HG02885 (cell line): Measurements from ENCODE around the gene GAL.

ENCODE experiments used
- ATAC-seq: cut with Tn5 transposase; IDR thresholded peaks from one replicate; pipeline ENCODE4 v1.9.1; 2021; ENCODE audit warnings: mild to moderate bottlenecking; ENCODE audit not compliant: unreplicated experiment, poor library complexity

GAL gene

DNA sequence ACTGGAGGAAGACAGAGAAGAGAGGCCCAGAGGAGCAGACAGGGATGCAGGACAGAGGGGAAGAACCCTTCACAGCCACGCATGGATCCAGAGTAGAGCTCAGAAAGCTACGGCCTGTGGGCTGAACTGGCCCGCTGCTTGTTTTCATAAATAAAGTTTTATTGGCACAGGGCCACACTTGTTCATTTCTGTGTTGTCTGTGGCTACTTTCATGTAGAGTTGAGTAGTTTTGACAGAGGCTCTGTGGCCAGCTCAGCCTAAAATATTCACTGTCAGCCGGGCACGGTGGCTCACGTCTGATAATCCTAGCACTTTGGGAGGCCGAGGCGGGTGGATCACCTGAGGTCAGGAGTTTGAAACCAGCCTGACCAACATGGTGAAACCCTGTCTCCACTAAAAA lies 26.2 kb upstream of the GAL start:
- no peak for ATAC-seq

- no peak for ATAC-seq
Observed at GRCh38 chr11:68658661-68659060, 25.7 kb upstream of the GAL start.

DNA sequence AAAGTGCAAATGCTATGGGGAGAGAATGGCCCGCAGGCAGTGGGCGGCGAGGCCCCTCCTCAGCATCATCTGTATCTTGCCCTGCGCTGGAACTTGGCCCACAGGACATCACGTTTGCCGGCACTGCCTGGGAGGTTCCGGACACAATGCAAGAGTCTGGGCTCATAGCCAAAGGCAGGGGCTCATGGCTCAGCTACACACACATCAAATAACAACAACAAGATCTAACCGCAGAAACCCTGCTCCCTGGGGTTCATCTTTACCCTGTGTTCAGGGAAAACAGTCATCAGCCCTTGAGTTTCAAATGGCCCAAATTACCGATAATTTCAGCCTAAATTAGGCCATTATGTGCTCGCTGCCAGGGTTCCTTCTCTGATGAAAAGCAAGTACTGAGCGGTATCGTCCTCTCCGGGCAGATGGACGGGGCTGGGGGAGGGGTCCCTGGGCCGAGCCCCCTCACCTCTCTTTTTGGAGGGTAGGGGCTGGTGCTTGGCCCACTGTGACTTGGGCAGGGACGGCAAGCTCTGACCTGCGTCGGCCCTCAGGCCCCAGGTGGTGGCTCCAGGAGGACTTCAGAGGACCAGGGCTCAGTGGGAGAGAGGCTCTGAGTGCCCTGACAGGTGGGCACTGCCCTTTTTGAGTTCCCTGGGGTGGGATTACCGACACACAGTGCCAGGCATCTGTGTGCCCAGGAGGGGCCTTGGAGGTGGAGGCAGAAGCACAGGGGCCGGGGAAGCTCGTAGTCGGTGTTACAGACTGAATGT lies 25.0 kb upstream of the GAL start:
- ATAC-seq: no peak

DNA sequence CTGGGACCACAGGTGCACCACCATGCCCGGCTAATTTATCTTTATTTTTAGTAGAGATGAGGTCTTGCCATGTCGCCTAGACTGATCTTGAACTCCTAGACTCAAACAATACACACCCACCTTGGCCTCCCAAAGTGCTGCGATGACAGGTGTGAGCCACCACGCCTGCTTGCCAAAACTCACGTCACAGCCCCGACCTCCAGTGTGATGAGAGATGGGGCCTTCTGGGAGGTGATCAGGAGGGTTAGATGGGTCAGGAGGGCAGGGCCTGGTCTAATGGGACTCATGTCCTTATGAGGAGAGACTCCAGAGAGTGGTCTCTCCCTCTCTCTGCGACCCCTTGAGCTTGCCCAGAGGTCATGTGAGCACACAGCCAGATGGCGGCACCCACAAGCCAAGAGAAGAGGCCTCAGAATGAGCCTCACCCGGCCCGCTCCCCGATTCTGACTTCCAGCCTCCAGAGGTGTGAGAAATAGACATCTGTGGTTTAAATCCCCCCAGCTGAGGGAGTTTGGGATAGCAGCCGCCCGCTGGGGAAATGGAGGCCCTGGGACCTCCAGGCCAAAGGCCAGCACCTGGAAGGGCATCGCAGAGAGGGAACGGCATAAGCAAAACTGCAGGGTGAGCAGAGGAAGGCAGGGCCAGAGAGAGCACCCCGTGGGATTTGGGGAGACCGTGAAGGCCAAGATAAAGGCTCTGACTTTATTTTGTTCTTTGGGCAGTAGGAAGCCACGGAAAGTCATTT lies 24.1 kb upstream of the GAL start:
- ATAC-seq: no peak

- no peak for ATAC-seq
Observed at GRCh38 chr11:68661014-68661413, 23.3 kb upstream of the GAL start.

GRCh38 chr11:68661697-68662603 lies 22.4 kb upstream of the GAL start:
- no peak for ATAC-seq

DNA sequence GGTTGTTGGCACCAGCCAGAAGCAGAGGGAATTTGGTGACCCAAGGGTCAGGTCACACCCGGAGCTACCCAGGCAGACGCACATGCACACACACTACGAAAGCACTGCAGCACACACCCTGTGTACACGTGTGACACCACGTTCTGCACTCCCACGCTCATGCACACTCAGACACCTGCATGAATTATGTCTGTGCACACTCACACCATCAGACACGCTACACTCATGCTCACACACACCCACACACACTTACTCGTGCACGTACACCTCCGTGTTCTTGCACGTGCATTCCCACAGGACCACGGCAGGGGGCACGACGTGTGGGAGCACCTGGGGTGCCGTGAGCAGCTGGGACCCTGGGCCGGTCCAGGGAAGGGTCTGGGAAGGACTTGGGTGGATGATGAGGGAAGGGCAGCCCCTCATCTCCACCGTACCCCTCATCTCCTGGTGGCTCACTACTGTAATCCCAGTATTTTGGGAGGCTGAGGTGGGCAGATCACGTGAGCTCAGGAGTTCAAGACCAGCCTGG lies 20.8 kb upstream of the GAL start:
- no peak for ATAC-seq

- no peak for ATAC-seq
Observed at GRCh38 chr11:68664141-68664540, 20.2 kb upstream of the GAL start.

- no peak for ATAC-seq
Observed at GRCh38 chr11:68664906-68665305, 19.4 kb upstream of the GAL start.

DNA sequence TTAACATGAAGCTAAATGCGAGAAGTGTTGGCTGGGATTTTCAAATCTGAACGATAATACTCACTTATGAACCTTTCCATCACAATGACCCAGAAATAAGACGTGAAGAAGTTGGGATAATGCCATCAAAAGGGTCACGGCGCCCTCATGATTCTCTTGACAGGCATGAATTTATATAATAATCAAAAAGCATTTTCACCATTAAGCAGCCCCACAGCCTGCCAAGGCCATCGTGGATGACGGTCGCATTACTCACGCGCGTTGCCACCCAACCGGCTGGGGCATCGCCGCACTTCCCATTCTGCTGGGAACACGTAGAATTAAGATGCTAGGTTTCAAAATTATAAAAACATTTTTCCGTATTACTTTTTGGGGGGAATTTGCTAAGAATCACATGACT lies 18.9 kb upstream of the GAL start:
- no peak for ATAC-seq

- no peak for ATAC-seq
Observed at GRCh38 chr11:68666849-68667248, 17.5 kb upstream of the GAL start.

DNA sequence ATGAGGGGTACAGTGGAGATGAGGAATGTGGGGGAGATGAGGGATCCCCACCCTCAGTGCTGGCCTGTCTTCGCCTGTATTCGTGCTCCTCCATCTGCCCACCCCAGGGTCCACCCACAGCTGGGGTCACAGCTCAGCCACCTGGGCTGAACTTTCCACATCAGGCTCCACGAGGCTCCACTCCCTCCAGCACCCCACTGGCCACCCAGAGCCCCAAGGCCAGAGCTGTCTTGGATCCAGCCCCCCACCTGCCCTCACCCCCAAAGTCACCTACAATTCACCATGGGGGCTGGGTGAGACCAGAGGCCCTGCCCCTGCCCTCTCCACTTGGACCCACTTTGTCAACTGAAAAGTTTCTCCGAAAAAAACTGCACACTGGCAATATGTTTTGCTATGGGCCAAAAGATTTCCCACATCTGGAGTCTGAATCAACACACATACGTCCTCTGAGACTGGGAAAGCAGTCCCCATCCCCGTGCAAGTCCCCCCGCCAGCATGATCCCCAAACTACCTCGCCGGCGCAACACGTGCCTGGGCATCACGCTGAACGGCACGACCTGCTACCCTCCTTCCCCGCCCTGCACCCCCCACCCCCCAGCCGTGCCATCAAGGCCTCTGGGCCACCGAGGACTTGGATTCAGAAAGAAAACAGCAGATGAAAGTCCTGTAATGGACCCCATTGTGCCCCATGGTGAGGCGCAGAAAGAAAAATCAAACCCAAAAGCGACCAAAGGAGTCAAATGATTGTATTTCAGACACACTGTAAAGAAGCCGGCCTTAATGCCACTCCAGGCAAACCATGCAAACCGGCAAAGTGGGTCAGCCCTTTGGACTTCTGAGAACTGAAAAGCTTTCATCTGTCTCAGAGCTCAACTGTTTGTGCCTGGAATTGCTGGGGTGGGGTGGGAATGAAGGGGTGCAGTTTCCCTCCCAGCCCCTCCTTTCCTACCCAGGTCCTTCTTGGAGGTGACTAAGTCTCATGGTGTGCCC lies 16.5 kb upstream of the GAL start:
- ATAC-seq: no peak

GRCh38 chr11:68669301-68670090 lies 14.8 kb upstream of the GAL start:
- no peak for ATAC-seq

DNA sequence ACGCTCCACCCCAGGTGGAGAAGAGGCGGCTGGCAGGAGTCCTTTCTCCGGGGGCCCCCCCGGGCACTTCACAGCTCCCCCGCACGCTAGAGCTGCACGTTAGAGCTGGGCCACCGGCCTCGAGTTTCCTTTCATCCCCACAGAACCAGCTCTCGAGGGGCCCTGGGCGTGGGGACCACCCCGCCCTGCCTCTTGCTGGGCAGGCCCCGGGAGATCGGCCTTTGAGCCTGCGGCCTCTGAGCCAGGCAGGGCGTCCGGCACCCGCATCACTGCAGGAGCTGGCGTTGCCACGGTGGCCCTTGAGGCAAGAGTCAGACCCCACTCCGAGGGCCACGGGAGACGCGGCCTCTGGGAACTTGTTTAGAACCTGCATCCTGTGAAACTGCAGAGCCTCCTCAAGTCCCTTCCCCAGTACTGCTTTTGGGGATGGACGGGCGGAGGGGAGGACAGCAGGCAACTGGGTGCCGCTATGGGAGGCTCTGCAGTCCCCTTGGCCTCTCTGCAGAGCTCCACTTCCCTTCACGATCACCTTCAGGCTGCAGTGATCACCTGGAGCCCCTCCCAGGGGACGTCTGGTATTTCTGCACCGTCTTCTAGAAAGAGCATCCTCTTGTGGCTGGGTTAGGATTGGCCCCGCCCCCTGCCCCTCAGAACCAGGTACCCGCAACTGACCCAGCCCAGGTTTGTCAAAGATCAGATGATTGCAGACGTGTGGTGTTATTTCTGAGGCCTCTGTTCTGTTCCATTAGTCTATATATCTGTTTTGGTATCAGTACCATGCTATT lies 13.9 kb upstream of the GAL start:
- ATAC-seq: no peak

DNA sequence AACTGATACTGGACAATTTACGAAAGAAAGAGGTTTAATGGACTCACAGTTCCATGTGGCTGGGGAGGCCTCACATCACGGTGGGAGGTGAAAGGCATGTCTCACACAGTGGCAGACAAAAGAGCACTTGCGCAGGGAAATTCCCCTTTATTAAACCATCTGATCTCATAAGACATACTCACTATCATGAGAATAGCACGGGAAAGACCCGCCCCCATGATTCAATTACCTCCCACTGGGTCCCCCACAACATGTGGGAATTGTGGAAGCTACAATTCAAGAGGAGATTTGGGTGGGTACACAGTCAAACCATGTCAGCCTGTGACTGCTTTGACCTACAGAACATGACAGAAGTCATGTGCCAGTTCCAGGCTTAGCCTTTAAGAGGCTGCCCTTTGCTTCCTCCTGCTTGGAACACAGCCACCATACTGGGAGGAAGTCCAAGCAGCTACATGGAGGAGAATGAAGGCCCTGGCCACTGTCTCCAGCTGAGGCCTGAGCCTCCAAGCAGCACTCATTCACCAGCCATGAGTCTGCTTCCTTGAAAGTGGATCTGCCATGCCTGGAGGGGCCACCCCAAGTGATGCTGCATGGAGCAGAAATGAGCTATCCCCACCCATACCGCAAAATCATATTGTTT lies 10.9 kb upstream of the GAL start:
- ATAC-seq: no peak

GRCh38 chr11:68673991-68674390 lies 10.4 kb upstream of the GAL start:
- ATAC-seq: no peak

DNA sequence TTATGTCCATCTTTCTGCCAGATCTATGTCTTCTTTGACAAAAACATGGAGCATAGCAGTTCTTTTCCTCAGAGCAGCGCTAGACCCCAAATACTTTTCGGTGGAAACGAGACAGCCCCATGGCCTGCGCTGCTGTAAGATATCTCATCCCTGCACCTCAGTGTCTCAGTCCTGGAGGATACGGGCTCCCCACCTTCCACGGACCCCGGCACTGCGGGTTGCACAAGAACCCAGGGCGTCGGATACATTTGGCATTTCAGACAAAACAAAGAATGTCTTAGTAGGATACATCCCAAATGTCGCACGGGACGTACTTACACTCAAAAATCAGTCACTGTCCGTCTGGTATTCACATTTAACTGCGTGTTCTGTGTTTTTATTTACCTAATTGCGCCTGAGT lies 9.9 kb upstream of the GAL start:
- no peak for ATAC-seq

- no peak for ATAC-seq
Observed at GRCh38 chr11:68677432-68677831, 6.9 kb upstream of the GAL start.
